NB4 (cell line): ENCODE measurements around the gene TMEM97.

Source experiments
- MYC ChIP-seq: IDR thresholded peaks from 2 replicates; pipeline ENCODE4 v1.6.1; 2011; ENCODE audit warnings: low read depth, low read length
- POLR2A ChIP-seq: IDR thresholded peaks from 2 replicates; pipeline ENCODE4 v1.6.1; 2011; ENCODE audit warnings: mild to moderate bottlenecking; ENCODE audit not compliant: insufficient read length; ENCODE audit errors: extremely low read depth
- TF ChIP-seq, protein P1 (sequence below): IDR thresholded peaks from one replicate; pipeline ENCODE4 v1.5.1; 2012; ENCODE audit warnings: low read depth, low read length

DNA sequence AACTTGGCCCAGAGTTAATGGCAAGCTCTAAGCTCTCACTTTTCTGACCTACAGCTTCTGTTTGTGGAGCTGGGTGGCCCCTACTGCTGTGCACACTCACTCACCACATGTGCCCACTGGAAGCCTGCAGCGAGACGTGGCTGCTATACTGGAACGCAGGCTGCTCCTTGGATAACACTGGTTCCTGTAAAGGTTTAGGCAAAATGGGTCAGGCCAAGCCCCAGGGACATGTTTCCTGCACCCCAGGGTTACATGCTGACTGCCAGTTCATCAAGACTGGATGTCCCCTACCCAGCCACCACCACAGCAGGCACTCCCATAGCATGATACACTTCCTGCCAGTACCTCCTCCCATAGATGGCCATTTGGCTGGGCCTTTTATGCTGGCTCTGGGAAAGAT, 30.0 kb downstream of the TMEM97 start:
- TF ChIP-seq, protein P1, sequence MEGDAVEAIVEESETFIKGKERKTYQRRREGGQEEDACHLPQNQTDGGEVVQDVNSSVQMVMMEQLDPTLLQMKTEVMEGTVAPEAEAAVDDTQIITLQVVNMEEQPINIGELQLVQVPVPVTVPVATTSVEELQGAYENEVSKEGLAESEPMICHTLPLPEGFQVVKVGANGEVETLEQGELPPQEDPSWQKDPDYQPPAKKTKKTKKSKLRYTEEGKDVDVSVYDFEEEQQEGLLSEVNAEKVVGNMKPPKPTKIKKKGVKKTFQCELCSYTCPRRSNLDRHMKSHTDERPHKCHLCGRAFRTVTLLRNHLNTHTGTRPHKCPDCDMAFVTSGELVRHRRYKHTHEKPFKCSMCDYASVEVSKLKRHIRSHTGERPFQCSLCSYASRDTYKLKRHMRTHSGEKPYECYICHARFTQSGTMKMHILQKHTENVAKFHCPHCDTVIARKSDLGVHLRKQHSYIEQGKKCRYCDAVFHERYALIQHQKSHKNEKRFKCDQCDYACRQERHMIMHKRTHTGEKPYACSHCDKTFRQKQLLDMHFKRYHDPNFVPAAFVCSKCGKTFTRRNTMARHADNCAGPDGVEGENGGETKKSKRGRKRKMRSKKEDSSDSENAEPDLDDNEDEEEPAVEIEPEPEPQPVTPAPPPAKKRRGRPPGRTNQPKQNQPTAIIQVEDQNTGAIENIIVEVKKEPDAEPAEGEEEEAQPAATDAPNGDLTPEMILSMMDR, result no peak
- TF ChIP-seq POLR2A (no peak), MYC (no peak)
